HG03060 (cell line): ENCODE data around the gene C19orf53.

ENCODE experiments used
- ATAC-seq: cut with Tn5 transposase; IDR thresholded peaks from one replicate; pipeline ENCODE4 v1.9.1; 2021; ENCODE audit warnings: low read depth, moderate number of reproducible peaks; ENCODE audit not compliant: unreplicated experiment

Gene C19orf53

GRCh38 chr19:13823901-13824300 is 49.6 kb downstream of the C19orf53 start:
- no peak for ATAC-seq

GRCh38 chr19:13824703-13825102 is 50.4 kb downstream of the C19orf53 start:
- no peak for ATAC-seq

GRCh38 chr19:13825489-13826441 is 51.5 kb downstream of the C19orf53 start:
- no peak for ATAC-seq

GRCh38 chr19:13826652-13827235 is 52.5 kb downstream of the C19orf53 start:
- no peak for ATAC-seq

GRCh38 chr19:13827656-13828055 is 53.4 kb downstream of the C19orf53 start:
- ATAC-seq, result no peak
